ENCODE measurements around the gene PLCL2.

GRCh38 chr3:17030438-17030837 is 145.7 kb downstream of the PLCL2 start:
- no peak for TF ChIP-seq CTCF (conservative IDR thresholded peaks at IDR 0.05; ENCODE audit: low read depth, low read length)
- TF ChIP-seq EZH2 (IDR thresholded peaks at IDR 0.05; ENCODE audit: borderline replicate concordance, low read depth, low read length, poor library complexity, severe bottlenecking): no peak
